Stimulated activated naive CD4-positive, alpha-beta T cell treated with Interleukin-2 at 50 U/mL for 16 hours (primary cell): Measurements from ENCODE around the gene ERVH48-1.
"Not testable (repeated sequence)": the region's sequence is repeated elsewhere in the genome, so short reads cannot be mapped to it uniquely, and the experiment has no call there.

ENCODE experiments used
- DNase-seq: peaks from one replicate; lab custom pipeline; 2025; lab: John Stamatoyannopoulos, UW

The ERVH48-1 gene

DNA sequence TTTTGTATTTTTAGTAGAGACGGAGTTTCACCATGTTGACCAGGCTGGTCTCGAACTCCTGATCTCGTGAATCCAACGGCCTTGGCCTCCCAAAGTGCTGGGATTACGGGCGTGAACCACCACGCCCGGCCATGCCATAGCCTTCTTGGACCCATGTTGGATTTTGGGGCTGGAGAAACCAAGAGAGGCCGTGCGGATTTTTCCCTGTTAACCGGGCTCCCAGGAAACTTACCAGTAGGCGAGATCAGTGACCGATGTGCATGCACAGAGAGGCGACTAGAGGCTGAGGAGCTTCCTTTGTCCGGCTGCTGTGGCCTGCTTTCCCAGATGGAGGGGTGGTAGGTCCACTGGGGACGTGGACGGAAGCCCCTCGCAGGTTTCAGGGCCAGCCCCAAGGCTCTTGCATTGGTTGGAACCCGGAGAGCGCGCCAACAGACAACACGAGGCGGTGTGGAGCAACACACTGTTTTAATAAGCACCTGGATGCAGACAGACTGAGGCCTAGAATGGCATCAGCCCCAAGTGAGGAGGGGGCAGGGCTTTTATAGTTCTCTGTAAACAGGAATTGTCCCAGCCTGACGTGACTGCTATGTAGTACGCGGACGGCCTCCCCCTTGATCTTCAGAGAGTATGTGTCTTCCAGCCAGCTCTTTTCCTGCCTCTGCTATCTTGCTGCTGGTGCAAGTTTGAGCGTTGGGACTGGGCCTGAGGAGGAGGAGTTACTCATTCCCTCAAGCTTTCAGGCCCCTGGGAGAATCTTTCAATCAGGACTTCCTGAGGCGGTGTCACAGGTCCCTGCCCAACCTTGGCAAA is at the start of gene ERVH48-1:
Gene ERVH48-1, minus strand, starts transcription at position 517 of the 813 bp plus-strand sequence. CDS start 6,624 bp downstream, outside the sequence.
- no peak for DNase-seq

DNA sequence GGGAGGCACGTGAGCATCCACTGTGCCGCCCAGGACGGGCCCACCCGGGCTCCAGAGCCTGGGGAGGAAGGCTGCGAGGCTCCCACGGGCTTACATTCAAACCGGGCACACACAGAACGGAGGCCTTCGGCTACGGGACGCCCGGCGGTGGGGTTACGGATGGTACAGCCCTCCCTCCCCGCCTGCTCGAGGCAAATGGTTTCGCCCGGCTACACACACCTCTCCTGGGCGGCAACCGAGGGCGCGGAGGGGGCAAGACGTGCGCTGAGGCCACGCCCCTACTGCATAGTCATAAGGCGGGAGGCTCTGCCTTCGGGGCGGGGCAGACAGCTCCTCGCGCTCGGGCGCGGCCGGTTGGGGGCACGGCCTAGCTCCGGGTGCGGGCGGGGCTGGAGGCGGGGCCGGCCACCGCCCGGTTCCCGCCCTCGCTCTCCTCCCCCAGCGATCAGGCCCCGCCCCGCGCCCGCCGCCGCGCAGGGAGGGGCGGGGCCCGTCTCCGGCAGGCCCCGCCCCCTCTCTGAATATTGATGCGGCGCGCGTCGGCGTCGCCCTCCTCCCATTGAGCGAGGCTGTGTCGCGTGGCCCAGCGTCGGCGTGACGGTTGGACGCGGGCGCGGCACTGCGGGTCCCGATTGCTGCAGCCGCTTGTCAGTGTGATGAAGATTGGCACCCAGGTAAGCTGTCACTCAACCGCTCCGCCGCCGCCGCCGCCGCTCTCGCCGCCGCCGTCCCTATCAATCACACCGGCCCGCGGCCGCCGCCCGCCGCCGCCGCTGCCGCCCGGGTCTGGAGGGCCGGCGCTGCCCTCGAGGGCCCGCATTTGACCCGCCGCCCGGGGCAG is 48.8 kb upstream of the ERVH48-1 start, which contains the start of gene PKNOX1:
Gene PKNOX1, plus strand, starts transcription at position 572 of the 841 bp plus-strand sequence. CDS start 29,820 bp downstream, outside the sequence.
- DNase-seq = peak; percentile 98

DNA sequence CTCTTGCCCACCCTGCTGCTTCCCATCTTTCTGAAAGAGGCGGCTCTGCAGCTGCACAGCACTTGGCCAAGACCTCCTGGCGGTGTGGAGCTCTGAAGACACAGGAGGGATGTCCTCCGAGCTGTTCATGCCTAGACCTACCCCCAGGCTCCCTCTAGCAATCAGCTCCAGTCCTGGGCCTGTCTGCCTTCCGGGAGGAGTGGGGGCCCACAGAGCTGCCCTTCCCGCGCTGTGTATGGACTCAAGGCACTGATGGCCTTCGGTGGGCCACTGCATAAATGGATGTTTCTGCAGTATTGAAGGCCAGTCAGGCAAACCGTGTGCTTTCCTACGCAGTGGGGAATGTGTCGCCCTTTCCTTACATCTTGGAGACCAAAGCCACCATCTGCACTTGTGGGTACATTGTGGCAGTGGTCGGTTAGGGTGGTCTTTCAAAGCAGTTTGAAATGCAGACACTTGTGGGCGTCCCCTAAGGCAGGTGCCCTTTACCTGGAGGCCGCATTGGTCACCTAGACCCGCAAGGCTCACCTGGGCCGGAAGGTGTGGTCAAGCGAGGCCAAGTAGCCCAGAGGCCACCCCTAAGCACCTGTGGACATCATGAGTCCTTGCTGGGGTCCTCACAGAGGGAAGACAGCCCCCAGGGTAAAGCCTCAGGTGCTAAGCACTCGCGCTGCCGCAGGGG is 48.0 kb upstream of the ERVH48-1 start:
- no peak for DNase-seq

DNA sequence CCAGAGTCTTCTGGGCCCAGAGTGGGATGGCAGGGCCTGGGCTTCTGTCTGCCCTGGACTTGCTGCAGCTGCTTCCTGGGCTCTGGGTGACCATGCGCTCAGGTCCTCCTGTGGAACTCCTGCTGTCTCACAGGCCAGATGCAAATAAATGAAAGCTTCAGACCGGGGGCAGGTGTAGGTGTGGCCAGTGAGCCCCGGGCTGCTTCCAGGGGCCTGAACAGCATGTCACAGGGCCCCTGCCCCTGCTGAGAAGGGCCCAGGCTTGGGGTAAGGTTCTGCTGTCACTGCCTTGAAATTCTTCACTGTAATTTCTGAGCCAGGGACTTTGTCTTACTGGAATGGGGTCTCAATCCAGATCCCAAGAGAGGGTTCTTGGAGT is 46.5 kb upstream of the ERVH48-1 start:
- no peak for DNase-seq

DNA sequence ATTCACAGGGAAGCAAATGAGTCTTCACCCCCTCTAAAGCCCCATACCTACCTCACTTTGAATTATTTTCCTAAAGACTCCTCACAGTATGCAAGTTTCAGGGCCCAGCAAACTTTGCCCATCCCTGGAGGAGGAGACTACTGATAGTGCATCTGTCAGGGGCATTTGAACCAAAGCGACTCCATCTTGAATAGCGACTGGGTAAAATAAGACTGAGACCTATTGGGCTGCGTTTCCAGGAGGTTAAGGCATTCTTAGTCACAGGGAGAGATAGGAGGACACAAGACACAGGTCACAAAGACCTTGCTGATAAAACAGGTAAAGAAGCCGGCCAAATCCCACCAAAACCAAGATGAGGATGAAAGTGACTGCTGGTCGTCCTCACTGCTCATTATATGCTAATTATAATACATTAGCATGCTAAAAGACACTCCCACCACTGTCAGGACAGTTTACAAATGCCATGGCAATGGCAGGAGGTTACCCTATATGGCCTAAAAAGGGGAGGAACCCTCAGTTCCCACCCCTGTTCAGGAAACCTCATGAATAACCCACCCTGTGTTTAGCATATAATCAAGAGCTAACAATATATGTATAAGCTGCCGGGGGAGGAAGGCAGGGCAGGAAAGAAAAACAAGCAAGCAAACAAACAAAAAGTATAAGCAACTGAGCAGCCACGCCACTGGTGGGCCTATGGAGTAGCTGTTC is 45.7 kb upstream of the ERVH48-1 start:
- no peak for DNase-seq

DNA sequence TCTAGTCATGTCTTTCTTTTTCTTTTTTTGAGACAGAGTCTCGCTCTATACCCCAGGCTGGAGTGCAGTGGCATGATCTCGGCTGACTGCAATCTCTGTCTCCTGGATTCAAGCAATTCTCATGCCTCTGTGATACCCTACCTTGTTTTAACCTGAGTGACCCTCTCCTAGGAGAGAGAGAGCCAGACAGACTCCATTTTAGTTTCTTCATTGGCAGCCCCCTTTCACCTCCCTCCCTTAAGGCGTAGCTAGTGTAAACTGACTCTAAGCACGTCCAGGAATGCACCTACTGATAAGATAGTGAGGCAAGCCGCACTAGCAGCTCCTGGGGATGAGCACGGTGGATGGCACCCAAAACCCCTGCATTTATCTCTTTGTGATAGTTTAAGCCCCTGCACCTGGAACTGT is 43.8 kb upstream of the ERVH48-1 start:
- DNase-seq = no peak

DNA sequence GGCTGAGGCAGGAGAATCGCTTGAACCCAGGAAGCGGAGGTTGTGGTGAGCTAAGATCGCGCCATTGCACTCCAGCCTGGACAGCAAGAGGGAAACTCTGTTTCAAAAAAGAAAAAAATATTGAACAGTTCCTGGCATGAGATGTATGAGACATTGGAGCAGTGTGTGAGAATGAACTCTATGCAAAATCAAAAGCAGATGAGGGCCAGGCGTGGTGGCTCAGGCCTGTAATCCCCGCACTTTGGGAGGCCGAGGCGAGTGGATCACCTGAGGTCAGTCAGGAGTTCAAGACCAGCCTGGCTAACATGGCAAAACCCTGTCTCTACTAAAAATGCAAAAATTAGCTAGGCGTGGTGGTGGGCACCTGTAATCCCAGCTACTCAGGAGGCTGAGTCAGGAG is 42.2 kb upstream of the ERVH48-1 start:
- not testable (repeated sequence) for DNase-seq

DNA sequence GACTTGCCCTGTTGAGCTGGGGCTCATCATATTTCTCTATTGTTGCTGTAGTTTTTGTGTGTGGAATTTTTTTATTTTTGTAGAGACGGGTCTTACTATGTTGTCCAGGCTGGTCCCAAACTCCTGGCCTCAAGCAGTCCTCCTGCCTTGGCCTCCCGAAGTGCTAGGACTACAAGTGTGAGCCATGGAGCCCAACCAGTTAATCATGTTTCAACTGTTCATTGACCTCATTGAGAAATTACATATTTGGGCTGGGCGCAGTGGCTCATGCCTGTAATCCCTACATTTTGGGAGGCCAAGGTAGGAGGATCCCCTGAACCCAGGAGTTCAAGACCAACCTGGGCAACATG is 39.8 kb upstream of the ERVH48-1 start:
- no peak for DNase-seq

DNA sequence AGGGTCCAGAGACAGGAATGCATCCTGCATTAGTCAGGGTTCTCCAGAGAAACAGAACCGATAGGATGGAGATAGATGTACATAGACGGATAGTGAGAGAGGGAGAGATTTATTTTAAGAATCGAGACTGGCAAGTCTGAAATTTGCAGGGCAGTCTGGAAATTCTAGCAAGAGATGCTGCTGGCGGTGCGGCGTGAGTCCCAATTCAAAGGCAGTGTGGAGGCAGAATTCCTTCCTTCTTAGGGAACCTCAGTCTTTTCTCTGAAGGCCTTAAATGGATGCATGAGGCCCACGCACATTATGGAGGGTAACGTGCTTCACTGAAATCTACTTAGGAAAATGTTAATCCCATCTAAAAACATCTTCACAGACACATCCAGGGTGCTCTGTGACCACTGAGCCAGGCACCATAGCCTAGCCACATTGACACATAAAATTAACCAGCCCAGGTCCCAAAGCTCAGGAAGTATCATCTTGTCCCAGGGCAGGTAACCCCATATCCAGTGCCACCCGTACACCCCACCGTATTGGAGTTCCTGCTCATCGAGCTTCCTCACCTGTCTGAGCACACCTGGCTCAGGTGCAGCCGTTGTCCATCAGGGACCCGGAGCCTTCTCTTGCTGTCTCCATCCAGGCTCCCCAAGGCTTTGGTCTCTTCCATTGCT is 39.2 kb upstream of the ERVH48-1 start:
- no peak for DNase-seq

DNA sequence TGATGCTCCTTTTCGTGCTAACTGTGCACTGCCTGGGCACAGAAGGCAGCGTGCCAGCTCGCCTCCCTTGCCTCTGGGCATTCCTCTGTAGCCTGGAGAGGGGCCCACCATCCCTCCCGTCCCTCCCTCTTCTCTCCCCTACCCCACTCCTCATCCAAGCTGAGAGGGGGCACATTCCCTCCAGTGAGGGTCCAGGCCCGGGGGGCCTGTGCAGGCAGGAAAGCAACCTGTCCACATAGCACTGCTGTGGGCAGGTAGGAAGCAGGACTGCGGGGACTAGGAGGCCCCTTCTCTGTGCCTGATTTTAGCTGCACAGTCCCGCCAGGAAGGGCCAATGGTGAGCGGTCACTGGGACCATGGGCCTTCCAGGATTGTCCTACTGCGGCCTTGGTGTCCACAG is 38.7 kb upstream of the ERVH48-1 start:
- no peak for DNase-seq

DNA sequence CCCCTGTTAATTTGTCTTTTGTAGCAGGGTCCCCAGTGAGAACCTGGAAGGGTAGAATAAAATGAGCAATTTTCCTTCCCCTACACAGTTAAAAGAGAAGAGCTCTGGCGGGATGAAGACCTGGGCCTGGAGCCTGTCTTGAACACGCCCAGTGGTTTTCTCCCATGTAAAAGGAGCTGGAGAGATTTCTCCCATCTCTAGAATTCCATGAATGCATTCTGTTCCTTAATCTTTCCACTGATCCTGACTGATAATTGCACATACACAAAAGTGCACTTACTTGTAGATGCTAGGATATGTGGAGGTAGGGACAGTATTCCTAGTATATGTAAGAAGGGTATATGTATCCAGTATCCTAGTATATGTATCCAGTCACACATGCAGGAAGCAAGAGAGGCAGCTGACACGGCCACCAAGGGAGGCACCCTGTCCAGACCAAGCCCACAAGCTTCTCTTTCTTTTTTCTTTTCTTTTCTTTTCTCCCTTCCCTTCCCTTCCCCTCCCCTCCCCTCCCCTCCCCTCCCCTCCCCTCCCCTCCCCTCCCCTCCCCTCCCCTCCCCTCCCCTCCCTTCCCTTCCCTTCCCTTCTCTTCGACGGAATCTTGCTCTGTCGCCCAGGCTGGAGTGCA is 37.1 kb upstream of the ERVH48-1 start:
- no peak for DNase-seq

DNA sequence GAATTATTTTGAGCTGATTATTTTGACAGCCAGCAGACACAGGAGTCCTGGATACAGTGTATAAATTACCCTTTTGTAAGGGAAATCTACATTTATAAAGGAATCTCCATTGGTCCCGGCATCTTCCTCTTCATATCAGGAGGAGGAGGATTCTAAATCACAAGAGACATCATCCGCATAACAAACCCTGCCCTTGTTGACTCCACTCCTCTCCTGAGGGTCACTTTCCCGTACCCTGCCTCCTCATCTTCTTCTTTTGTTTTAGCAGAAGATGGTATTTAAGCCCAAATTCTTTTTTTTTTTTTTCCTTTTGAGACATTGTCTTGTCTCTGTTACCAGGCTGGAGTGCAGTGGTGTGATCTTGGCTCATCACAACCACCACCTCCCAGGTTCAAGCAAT is 34.3 kb upstream of the ERVH48-1 start:
- no peak for DNase-seq

DNA sequence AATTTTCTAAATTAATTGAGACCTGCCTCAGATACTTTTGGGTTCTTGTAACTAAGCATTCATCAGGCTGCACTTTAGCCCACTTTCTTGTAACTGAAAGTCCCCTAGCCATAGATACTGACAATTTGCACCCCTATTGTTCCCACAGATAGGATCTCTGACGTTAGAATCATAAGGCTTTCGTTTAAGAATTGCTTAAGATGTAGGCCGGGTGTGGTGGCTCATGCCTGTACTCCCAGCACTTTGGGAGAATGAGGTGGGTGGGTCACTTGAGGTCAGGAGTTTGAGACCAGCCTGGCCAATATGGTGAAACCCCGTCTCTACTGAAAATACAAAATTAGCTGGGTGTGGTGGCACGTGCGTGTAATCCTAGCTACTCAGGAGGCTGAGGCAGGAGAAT is 32.7 kb upstream of the ERVH48-1 start:
- not testable (repeated sequence) for DNase-seq

DNA sequence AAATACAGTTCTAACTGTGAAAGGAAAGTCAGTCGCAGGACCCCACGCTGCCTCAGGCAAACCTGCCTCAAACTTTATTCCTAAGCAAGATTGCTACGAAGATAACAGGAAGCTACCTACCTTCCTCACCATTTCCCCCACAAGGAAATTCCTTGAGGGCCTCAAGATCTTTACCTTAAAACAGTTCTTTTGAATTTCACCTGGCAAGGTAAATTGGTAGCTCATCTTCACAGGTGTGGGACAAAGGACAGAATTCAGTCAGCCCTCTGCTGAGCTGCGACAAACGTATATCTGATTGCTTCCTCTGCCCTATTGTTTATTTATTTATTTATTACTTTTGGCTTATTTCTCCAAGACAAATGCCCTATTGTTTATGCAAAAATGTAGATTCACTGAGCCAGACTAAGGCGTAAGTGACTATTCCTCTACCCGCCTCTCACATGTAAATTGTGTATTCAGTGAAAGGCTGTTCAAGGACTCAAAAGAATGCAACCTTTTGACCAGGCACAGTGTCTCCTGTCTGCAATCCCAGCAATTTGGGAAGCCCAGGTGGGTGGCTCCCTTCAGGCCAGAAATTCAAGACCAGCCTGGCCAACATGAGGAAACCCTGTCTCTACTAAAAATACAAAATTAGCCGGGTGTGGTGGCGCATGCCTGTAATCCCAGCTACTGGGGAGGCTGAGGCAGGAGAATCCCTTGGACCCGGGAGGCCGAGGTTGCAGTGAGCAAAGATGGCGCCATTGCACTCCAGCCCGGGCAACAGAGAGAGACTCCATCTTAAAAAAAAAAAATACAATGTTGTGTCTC is 31.6 kb upstream of the ERVH48-1 start:
- peak; percentile 57 for DNase-seq

DNA sequence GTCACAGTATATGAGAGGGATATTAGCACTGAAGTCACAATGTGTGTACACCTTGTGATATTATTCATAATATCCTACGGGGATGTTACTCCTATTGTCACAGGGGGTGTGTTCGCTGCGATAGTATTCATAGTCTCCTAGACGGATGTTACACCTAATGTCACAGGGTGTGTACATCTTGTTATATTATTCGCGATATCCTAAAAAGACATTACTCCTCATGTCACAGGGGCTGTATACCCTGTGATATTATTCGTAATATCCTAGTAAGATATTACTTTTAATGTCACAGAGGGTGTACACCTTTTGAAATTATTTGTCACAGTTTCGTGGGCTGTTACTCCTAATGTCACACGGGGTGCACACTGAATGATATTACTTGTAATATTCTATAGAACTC is 25.8 kb upstream of the ERVH48-1 start:
- not testable (repeated sequence) for DNase-seq

DNA sequence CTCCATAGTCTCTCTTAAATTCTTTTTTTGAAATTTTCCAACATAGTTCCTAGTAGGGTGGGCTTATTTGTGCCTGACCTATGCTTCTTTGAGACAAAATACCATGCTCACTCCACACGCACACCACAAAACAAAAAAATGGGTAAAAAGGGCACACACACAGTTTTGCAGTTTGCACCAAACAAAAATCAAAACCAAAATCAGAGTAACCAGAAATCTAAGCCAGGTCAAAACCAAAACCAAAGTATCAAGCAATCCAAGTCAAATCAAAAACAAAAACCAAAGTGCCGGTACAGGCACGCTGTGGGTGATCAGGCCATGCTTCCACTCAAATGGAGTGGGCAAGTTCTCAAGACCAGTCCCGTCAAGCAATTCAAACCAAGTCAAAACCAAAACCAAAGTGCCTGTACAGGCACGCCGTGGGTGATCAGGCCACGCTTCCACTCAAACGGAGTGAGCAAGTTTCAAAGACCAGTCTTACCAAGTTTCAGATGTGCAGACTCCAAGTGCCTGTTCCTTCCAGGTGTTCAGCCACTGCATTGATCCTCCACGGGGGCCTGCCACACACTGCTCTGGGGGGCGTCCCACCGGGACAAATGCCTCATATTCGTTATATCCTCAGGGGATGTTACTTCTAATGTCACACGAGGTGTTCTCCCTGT is 23.8 kb upstream of the ERVH48-1 start:
- not testable (repeated sequence) for DNase-seq

DNA sequence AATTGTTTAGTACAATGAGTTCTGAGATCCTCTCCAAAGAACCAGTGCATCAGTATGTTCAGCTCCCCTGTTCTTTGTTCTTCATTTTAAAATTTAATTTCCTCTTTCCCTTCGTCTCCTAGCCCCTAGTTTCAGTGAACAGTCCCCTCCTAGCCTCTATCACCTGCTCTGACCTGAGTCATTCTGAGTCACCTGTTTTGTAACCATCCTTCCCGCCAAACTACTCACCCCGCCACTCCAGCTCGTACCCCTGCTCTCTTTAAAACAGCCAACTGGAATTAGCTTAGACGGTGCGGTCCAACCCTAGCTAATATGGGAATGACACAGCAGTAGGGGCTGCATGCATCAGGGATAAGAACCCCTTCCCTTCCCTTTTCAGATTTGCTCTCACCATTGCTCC is 16.8 kb upstream of the ERVH48-1 start:
- no peak for DNase-seq

DNA sequence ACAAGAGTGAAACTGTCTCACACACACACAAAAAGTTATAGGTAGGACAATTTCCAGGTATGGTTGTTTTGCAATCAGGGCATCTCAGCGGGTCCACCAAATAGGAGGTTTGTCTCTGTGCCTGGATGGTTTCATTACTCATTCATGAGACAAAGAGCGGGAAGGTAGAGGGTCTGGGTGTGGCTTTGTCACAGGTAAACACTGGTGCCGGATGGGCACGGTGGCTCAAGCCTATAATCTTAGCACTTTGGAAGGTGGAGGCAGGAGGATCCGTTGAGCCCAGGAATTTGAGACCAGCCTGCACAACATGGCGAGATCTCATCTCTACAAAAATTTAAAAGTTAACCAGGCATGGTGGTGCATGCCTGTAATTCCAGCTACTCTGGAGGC is 16.3 kb upstream of the ERVH48-1 start:
- DNase-seq = no peak

DNA sequence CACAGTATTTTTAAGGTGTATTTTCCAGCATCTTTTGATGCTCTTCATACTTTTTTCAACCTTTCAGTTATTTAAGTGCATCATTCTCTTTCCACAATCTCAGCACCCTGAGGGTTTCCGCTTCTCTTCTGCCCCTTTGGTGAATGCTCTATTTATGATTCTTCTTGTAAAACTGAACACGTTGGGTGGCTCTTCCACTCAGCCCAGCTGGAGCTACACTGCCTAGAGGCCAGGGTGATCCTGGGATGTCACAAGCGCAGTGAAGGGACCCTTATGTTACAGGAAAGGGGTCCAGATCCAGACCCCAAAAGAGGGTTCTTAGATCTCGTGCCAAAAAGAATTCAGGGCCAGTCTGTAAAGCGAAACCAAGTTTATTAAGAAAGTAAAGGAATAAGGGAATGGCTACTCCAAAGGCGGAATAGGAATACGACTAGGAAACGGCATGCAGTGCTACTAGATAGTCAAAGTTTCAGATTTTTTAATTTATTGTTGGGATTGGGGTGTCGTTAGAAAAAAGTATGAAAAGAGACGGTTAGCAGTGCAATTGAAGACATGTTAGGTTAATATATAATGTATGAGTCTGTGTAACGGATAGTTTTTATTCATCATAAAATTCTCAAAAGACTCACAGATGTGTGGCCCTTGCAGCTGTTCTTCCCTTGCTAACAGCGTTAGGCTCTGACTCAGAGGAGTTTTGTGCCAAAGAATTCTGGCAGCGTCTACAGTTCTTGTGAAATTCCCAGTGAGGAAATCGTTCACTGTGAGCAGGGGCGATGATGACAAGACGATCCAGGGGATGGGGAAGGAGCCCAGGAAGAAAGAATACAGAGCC is 14.4 kb upstream of the ERVH48-1 start:
- no peak for DNase-seq
